SK-N-SH (cell line): ENCODE measurements around the gene RNU4-1. TPM values are rescaled to one million over a fixed set of nuclear protein-coding genes. Genes with fewer than 3 reads are reported as not detected.

Experiments
- CTCF ChIA-PET: fragments of 300-600, 350-600 bp; formaldehyde crosslinking; extraction: SDS; loops from one replicate; lab custom pipeline; 2021; lab: Yijun Ruan, JAX
- POLR2A ChIA-PET: fragments of 350-600 bp; sonication (Branson Sonifier 250); formaldehyde crosslinking; extraction: SDS; loops from one replicate; lab custom pipeline; 2020; ENCODE audit warnings: antibody characterized with exemption, inconsistent platforms; lab: Yijun Ruan, JAX
- DNase-seq: peaks from one replicate; pipeline ENCODE4 v3.0.0; 2012
- H2AFZ ChIP-seq: fragments of 200-600 bp; sonication (generic); 2 replicates; pipeline ENCODE4 v1.8.1; 2016; ENCODE audit warnings: antibody characterized with exemption, mild to moderate bottlenecking, low read depth
- H3F3A ChIP-seq: fragments of 200-600 bp; sonication (generic); replicated peaks from 2 replicates; pipeline ENCODE3; 2016; ENCODE audit warnings: antibody characterized with exemption, mild to moderate bottlenecking; ENCODE audit not compliant: insufficient read depth
- H3K27ac ChIP-seq, 2 experiments: fragments of 200-500 bp in 1 of 2; fragments of 200-600 bp in 1 of 2; sonication (Bioruptor generic) in 1 of 2; sonication (generic), shearing (Covaris generic) in 1 of 2; 2 replicates each; pipeline versions ENCODE4 v1.5.1 to v1.6.1; 2014 to 2016; ENCODE audit warnings: low read depth in 2 of 2, inconsistent platforms in 1 of 2, low read length in 1 of 2, mild to moderate bottlenecking in 1 of 2, mixed read lengths in 1 of 2
- H3K27me3 ChIP-seq: fragments of 200-600 bp; sonication (generic), shearing (Covaris generic); 2 replicates; pipeline ENCODE4 v1.6.1; 2016; ENCODE audit warnings: mixed run types; ENCODE audit not compliant: insufficient read depth
- H3K36me3 ChIP-seq, 2 experiments: fragments of 200-500 bp in 1 of 2; fragments of 200-600 bp in 1 of 2; sonication (Bioruptor generic) in 1 of 2; sonication (generic) in 1 of 2; replicated peaks in 1 of 2; 2 replicates each; pipeline versions ENCODE3 to v1.5.1; 2014 to 2016; ENCODE audit warnings: low read length in 1 of 2, mild to moderate bottlenecking in 1 of 2; ENCODE audit not compliant: insufficient read depth in 2 of 2, control insufficient read depth in 1 of 2
- H3K4me1 ChIP-seq, 2 experiments: fragments of 200-500 bp in 1 of 2; fragments of 200-600 bp in 1 of 2; sonication (Bioruptor generic) in 1 of 2; sonication (generic), shearing (Covaris generic) in 1 of 2; 2 replicates each; pipeline versions ENCODE4 v1.5.1 to v1.6.1; 2014 to 2016; ENCODE audit warnings: low read depth in 1 of 2, low read length in 1 of 2, mixed run types in 1 of 2; ENCODE audit not compliant: insufficient read depth in 2 of 2, control insufficient read depth in 1 of 2
- H3K4me2 ChIP-seq: fragments of 200-600 bp; sonication (generic), shearing (Covaris generic); 2 replicates; pipeline ENCODE4 v1.6.1; 2017; ENCODE audit warnings: mixed run types
- H3K4me3 ChIP-seq, 2 experiments: fragments of 200-500 bp in 1 of 2; fragments of 200-600 bp in 1 of 2; sonication (Bioruptor generic) in 1 of 2; sonication (generic), shearing (Covaris generic) in 1 of 2; 2 replicates each; pipeline versions ENCODE4 v1.5.1 to v1.8.1; 2014 to 2016; ENCODE audit warnings: low read depth in 2 of 2, inconsistent platforms in 1 of 2, low read length in 1 of 2, mild to moderate bottlenecking in 1 of 2, mixed read lengths in 1 of 2, moderate library complexity in 1 of 2
- H3K79me2 ChIP-seq: fragments of 200-600 bp; sonication (generic); 2 replicates; pipeline ENCODE4 v1.8.1; 2017; ENCODE audit warnings: mild to moderate bottlenecking; ENCODE audit not compliant: insufficient read depth
- H3K9ac ChIP-seq: fragments of 200-600 bp; sonication (generic); 2 replicates; pipeline ENCODE4 v1.6.1; 2017; ENCODE audit warnings: mixed run types
- H3K9me2 ChIP-seq: fragments of 200-600 bp; sonication (generic); 2 replicates; pipeline ENCODE4 v1.6.1; 2017; ENCODE audit warnings: mixed run types
- H3K9me3 ChIP-seq: fragments of 200-600 bp; sonication (generic); 2 replicates; pipeline ENCODE4 v1.6.1; 2017; ENCODE audit warnings: mixed run types, mild to moderate bottlenecking, moderate library complexity
- H4K20me1 ChIP-seq: fragments of 200-600 bp; sonication (generic); 2 replicates; pipeline ENCODE4 v1.6.1; 2017; ENCODE audit warnings: mild to moderate bottlenecking, mixed run types; ENCODE audit not compliant: insufficient read depth
- EZH2phosphoT487 ChIP-seq: fragments of 200-600 bp; sonication (generic); IDR thresholded peaks from 2 replicates; pipeline ENCODE4 v1.6.1; 2017; ENCODE audit warnings: low read depth, mixed run types, mild to moderate bottlenecking, antibody characterized with exemption, moderate library complexity, borderline replicate concordance
- FOSL2 ChIP-seq: IDR thresholded peaks from 2 replicates; pipeline ENCODE4 v1.4.0; 2012; ENCODE audit warnings: low read depth, mild to moderate bottlenecking, moderate library complexity, borderline replicate concordance
- FOXM1 ChIP-seq: IDR thresholded peaks from 2 replicates; pipeline ENCODE4 v1.4.0; 2012; ENCODE audit warnings: low read depth, mild to moderate bottlenecking
- JUND ChIP-seq: IDR thresholded peaks from 2 replicates; pipeline ENCODE4 v1.4.0; 2012
- NFIC ChIP-seq: IDR thresholded peaks from 2 replicates; pipeline ENCODE4 v1.4.0; 2012; ENCODE audit warnings: borderline replicate concordance
- RCOR1 ChIP-seq: fragments of 150-350 bp; IDR thresholded peaks from 2 replicates; pipeline ENCODE4 v1.6.1; 2017; ENCODE audit warnings: antibody characterized with exemption, low read length
- SIN3A ChIP-seq: IDR thresholded peaks from 2 replicates; pipeline ENCODE4 v1.6.1; 2012; ENCODE audit warnings: low read depth, mild to moderate bottlenecking, low read length, moderate library complexity, borderline replicate concordance
- SMC3 ChIP-seq: IDR thresholded peaks from 2 replicates; pipeline ENCODE4 v1.6.1; 2012; ENCODE audit warnings: low read depth, low read length, improper control_type of control experiment
- TAF1 ChIP-seq: IDR thresholded peaks from 2 replicates; pipeline ENCODE4 v1.6.1; 2012; ENCODE audit warnings: low read depth, mild to moderate bottlenecking, low read length, moderate library complexity, borderline replicate concordance
- TEAD4 ChIP-seq: IDR thresholded peaks from 2 replicates; pipeline ENCODE4 v1.4.0; 2012; ENCODE audit warnings: mild to moderate bottlenecking, borderline replicate concordance; ENCODE audit not compliant: insufficient read depth
- YY1 ChIP-seq: IDR thresholded peaks from 2 replicates; pipeline ENCODE4 v1.4.0; 2012; ENCODE audit warnings: low read depth, mild to moderate bottlenecking
- WGBS: methylation state at CpG from one replicate; pipeline ENCODE4 v1.1.6; 2017; ENCODE audit warnings: low lambda C conversion rate; 5-methylcytosine and 5-hydroxymethylcytosine counted together
- polyA plus RNA-seq, 3 experiments: library from polyadenylated mRNA; depleted of rRNA; stranded (reverse); fragments of >200 nt; gene quantifications; 2 replicates each; pipeline ENCODE4 v1.2.3, GENCODE V29; 2012
- TF ChIP-seq, protein P1 (sequence below): fragments of 150-350 bp; IDR thresholded peaks from 2 replicates; pipeline ENCODE4 v1.6.1; 2016; ENCODE audit warnings: mild to moderate bottlenecking, low read depth, low read length
- TF ChIP-seq, protein P2 (sequence below): IDR thresholded peaks from 2 replicates; pipeline ENCODE4 v1.4.0; 2012; ENCODE audit warnings: low read depth
- TF ChIP-seq, protein P3 (sequence below): fragments of 150-350 bp; IDR thresholded peaks from 2 replicates; pipeline ENCODE4 v1.6.1; 2017; ENCODE audit warnings: antibody characterized with exemption, low read length, low read depth, borderline replicate concordance
- TF ChIP-seq, protein P4 (sequence below): IDR thresholded peaks from 2 replicates; pipeline ENCODE4 v1.4.0; 2012; ENCODE audit warnings: low read depth, borderline replicate concordance
- TF ChIP-seq, protein P5 (sequence below): IDR thresholded peaks from 2 replicates; pipeline ENCODE4 v1.6.1; 2012; ENCODE audit warnings: mild to moderate bottlenecking, low read depth, low read length, moderate library complexity
- TF ChIP-seq, protein P6 (sequence below): fragments of 200-600 bp; sonication (generic); IDR thresholded peaks from 2 replicates; pipeline ENCODE4 v1.6.1; 2017; ENCODE audit warnings: antibody characterized with exemption, mild to moderate bottlenecking, moderate library complexity

The RNU4-1 gene
- polyA plus RNA-seq, 1 of the 3 experiments (the other 2 are of a cell fraction) = not detected

DNA sequence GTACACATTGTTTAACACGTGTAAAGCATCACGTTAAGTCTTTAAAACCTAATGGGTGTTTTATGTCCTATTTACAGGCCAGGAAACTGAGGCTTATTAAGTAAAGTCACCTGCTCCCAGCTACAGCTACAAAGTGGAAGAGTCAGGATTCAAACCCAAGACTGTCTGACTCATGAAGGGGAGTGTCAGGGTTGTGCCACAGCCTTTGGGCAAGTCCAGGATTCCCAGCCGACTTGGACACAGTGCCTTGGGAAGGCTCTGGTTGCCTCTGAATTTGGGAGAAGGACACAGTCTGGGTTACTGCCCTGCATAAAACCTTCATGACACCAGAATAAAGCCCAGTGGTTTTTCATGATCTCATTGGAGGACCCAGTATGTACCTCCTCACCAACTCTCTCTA, 8.7 kb downstream of the RNU4-1 start:
- no peak for DNase-seq
- Histone ChIP-seq H3K9me2 (no peaks in the 10 kb centered on the region), H3K27me3 (no peaks in the 10 kb centered on the region), H3K9ac (no peak overlapping the region), H3K4me1 (no peaks in the 10 kb centered on the region), H4K20me1 (no peaks in the 10 kb centered on the region), H3K4me2 (no peak overlapping the region), H3K27ac (no peak overlapping the region), H3K36me3 (no peaks in the 10 kb centered on the region), H3K4me3 (no peak overlapping the region), H2AFZ (no peak overlapping the region), H3K9me3 (no peaks in the 10 kb centered on the region), H3K79me2 (no peaks in the 10 kb centered on the region), H3F3A (no peaks in the 10 kb centered on the region)
- WGBS = 68% methylated on average over 3 of the region's 3 CpGs
- no peak for TF ChIP-seq JUND
- no peak for TF ChIP-seq SMC3
- no peak for TF ChIP-seq NFIC
- no peak for TF ChIP-seq FOSL2
- no peak for TF ChIP-seq SIN3A
- TF ChIP-seq, protein P1, sequence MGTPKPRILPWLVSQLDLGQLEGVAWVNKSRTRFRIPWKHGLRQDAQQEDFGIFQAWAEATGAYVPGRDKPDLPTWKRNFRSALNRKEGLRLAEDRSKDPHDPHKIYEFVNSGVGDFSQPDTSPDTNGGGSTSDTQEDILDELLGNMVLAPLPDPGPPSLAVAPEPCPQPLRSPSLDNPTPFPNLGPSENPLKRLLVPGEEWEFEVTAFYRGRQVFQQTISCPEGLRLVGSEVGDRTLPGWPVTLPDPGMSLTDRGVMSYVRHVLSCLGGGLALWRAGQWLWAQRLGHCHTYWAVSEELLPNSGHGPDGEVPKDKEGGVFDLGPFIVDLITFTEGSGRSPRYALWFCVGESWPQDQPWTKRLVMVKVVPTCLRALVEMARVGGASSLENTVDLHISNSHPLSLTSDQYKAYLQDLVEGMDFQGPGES = no peak
- no peak for TF ChIP-seq EZH2phosphoT487
- TF ChIP-seq FOXM1 = no peak
- TF ChIP-seq TEAD4 = no peak
- TF ChIP-seq TAF1 = no peak
- TF ChIP-seq, protein P2, sequence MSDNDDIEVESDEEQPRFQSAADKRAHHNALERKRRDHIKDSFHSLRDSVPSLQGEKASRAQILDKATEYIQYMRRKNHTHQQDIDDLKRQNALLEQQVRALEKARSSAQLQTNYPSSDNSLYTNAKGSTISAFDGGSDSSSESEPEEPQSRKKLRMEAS = no peak
- TF ChIP-seq, protein P3, sequence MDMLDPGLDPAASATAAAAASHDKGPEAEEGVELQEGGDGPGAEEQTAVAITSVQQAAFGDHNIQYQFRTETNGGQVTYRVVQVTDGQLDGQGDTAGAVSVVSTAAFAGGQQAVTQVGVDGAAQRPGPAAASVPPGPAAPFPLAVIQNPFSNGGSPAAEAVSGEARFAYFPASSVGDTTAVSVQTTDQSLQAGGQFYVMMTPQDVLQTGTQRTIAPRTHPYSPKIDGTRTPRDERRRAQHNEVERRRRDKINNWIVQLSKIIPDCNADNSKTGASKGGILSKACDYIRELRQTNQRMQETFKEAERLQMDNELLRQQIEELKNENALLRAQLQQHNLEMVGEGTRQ = no peak
- TF ChIP-seq, protein P4, sequence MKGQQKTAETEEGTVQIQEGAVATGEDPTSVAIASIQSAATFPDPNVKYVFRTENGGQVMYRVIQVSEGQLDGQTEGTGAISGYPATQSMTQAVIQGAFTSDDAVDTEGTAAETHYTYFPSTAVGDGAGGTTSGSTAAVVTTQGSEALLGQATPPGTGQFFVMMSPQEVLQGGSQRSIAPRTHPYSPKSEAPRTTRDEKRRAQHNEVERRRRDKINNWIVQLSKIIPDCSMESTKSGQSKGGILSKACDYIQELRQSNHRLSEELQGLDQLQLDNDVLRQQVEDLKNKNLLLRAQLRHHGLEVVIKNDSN = no peak
- TF ChIP-seq, protein P5, sequence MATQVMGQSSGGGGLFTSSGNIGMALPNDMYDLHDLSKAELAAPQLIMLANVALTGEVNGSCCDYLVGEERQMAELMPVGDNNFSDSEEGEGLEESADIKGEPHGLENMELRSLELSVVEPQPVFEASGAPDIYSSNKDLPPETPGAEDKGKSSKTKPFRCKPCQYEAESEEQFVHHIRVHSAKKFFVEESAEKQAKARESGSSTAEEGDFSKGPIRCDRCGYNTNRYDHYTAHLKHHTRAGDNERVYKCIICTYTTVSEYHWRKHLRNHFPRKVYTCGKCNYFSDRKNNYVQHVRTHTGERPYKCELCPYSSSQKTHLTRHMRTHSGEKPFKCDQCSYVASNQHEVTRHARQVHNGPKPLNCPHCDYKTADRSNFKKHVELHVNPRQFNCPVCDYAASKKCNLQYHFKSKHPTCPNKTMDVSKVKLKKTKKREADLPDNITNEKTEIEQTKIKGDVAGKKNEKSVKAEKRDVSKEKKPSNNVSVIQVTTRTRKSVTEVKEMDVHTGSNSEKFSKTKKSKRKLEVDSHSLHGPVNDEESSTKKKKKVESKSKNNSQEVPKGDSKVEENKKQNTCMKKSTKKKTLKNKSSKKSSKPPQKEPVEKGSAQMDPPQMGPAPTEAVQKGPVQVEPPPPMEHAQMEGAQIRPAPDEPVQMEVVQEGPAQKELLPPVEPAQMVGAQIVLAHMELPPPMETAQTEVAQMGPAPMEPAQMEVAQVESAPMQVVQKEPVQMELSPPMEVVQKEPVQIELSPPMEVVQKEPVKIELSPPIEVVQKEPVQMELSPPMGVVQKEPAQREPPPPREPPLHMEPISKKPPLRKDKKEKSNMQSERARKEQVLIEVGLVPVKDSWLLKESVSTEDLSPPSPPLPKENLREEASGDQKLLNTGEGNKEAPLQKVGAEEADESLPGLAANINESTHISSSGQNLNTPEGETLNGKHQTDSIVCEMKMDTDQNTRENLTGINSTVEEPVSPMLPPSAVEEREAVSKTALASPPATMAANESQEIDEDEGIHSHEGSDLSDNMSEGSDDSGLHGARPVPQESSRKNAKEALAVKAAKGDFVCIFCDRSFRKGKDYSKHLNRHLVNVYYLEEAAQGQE = no peak
- no peak for TF ChIP-seq RCOR1
- no peak for TF ChIP-seq YY1
- TF ChIP-seq, protein P6, sequence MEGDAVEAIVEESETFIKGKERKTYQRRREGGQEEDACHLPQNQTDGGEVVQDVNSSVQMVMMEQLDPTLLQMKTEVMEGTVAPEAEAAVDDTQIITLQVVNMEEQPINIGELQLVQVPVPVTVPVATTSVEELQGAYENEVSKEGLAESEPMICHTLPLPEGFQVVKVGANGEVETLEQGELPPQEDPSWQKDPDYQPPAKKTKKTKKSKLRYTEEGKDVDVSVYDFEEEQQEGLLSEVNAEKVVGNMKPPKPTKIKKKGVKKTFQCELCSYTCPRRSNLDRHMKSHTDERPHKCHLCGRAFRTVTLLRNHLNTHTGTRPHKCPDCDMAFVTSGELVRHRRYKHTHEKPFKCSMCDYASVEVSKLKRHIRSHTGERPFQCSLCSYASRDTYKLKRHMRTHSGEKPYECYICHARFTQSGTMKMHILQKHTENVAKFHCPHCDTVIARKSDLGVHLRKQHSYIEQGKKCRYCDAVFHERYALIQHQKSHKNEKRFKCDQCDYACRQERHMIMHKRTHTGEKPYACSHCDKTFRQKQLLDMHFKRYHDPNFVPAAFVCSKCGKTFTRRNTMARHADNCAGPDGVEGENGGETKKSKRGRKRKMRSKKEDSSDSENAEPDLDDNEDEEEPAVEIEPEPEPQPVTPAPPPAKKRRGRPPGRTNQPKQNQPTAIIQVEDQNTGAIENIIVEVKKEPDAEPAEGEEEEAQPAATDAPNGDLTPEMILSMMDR = no peak
- CTCF ChIA-PET = interaction anchor here (1.2 to 2.6 kb wide), 2 partner anchors 19 to 56 kb away, joined by 4 to 16 read pairs; partner anchors contain the start of gene PXN
- POLR2A ChIA-PET = interaction anchor here (0.8 kb wide), 1 partner anchor 83 kb away, joined by 3 read pairs; the partner anchor contains the start of gene RPLP0
